ENCODE results near the gene INPP5D.
A peak's percentile ranks its signal among the peaks of the same experiment; 100 is the strongest.
"Not testable (repeated sequence)": the region's sequence is repeated elsewhere in the genome, so short reads cannot be mapped to it uniquely, and the experiment has no call there.

The INPP5D gene

GRCh38 chr2:233099820-233100191 lies 39.7 kb downstream of the INPP5D start:
- DNase-seq, result not testable (repeated sequence)

GRCh38 chr2:233100192-233100998 lies 40.3 kb downstream of the INPP5D start:
- DNase-seq, result peak; percentile 71 to 75

- no peak for DNase-seq
Observed at GRCh38 chr2:233101141-233101540, 41.0 kb downstream of the INPP5D start.

- no peak for DNase-seq
Observed at GRCh38 chr2:233101816-233102215, 41.7 kb downstream of the INPP5D start.

GRCh38 chr2:233105156-233105895 lies 45.2 kb downstream of the INPP5D start:
- DNase-seq, result no peak

- no peak for DNase-seq
Observed at GRCh38 chr2:233105930-233106329, 45.8 kb downstream of the INPP5D start.

- no peak for DNase-seq
Observed at GRCh38 chr2:233107011-233107410, 46.9 kb downstream of the INPP5D start.

GRCh38 chr2:233107831-233108300 lies 47.7 kb downstream of the INPP5D start:
- no peak for DNase-seq

- no peak for DNase-seq
Observed at GRCh38 chr2:233108611-233109490, 48.7 kb downstream of the INPP5D start.

GRCh38 chr2:233111427-233111826 lies 51.3 kb downstream of the INPP5D start:
- no peak for DNase-seq

GRCh38 chr2:233112329-233112728 lies 52.2 kb downstream of the INPP5D start:
- DNase-seq, result no peak

GRCh38 chr2:233112776-233113452 lies 52.8 kb downstream of the INPP5D start:
- DNase-seq, result no peak

- no peak for DNase-seq
Observed at GRCh38 chr2:233114421-233114861, 54.3 kb downstream of the INPP5D start.

- no peak for DNase-seq
Observed at GRCh38 chr2:233115121-233115520, 55.0 kb downstream of the INPP5D start.

GRCh38 chr2:233115741-233116140 lies 55.6 kb downstream of the INPP5D start:
- no peak for DNase-seq

GRCh38 chr2:233116946-233117345 lies 56.8 kb downstream of the INPP5D start:
- no peak for DNase-seq

GRCh38 chr2:233117351-233117750 lies 57.2 kb downstream of the INPP5D start:
- no peak for DNase-seq

GRCh38 chr2:233117811-233118647 lies 57.9 kb downstream of the INPP5D start:
- no peak for DNase-seq

- no peak for DNase-seq
Observed at GRCh38 chr2:233118648-233119000, 58.5 kb downstream of the INPP5D start.

GRCh38 chr2:233119123-233119522 lies 59.0 kb downstream of the INPP5D start:
- no peak for DNase-seq

- DNase-seq, result no peak
Observed at GRCh38 chr2:233119806-233120205, 59.7 kb downstream of the INPP5D start.

- DNase-seq, result no peak
Observed at GRCh38 chr2:233120459-233120858, 60.3 kb downstream of the INPP5D start.

All from CD4-positive, alpha-beta T cell treated with Interferon alpha-2 for 1 hour (primary cell).